CD4-positive, alpha-beta T cell (primary cell): Measurements from ENCODE around the gene GFY. TPM values are rescaled to one million over a fixed set of nuclear protein-coding genes. Genes with fewer than 3 reads are reported as not detected.

Experiments
- ATAC-seq: fragments of 200-7000 bp; cut with Tn5 transposase; one replicate; pipeline ENCODE4 v1.10.0; 2022; ENCODE audit warnings: mild to moderate bottlenecking; ENCODE audit not compliant: poor library complexity
- CTCF ChIA-PET: fragments of 350-600 bp; sonication (Branson Sonifier 250); formaldehyde crosslinking; loops from one replicate; lab custom pipeline; 2021; ENCODE audit warnings: antibody characterized with exemption, inconsistent platforms; lab: Charles Lee
- POLR2A ChIA-PET: fragments of 350-600 bp; sonication (Branson Sonifier 250); formaldehyde crosslinking; loops from one replicate; lab custom pipeline; 2021; ENCODE audit warnings: antibody characterized with exemption, inconsistent platforms; lab: Charles Lee
- DNase-seq, 14 experiments: peaks; one replicate each; pipeline ENCODE4 v3.0.0-alpha.2; 2013 to 2020; ENCODE audit warnings: mixed read lengths in 2 of 14
- H3K27ac ChIP-seq, 2 donors: one replicate each; pipeline versions ENCODE4 v1.5.1 to v1.7.0; 2013; ENCODE audit warnings: low read length in 2 of 2, low read depth in 1 of 2, mild to moderate bottlenecking in 1 of 2
- H3K27me3 ChIP-seq, 2 experiments: 1 replicate in 1 of 2; 2 replicates in 1 of 2; pipeline versions ENCODE4 v1.6.1 to v1.7.0; 2013; ENCODE audit warnings: low read length in 2 of 2, control low read depth in 1 of 2, mild to moderate bottlenecking in 1 of 2, moderate library complexity in 1 of 2; ENCODE audit not compliant: insufficient read depth in 2 of 2, control insufficient read depth in 1 of 2
- H3K36me3 ChIP-seq: one replicate; pipeline ENCODE4 v1.6.1; 2013; ENCODE audit warnings: low read length, control low read depth; ENCODE audit not compliant: insufficient read depth
- H3K4me1 ChIP-seq: one replicate; pipeline ENCODE4 v1.6.1; 2013; ENCODE audit warnings: low read length, control low read depth; ENCODE audit not compliant: insufficient read depth
- H3K4me3 ChIP-seq: one replicate; pipeline ENCODE4 v1.5.1; 2013; ENCODE audit warnings: mild to moderate bottlenecking, low read length, moderate library complexity
- H3K9me3 ChIP-seq, 2 experiments: 1 replicate in 1 of 2; 2 replicates in 1 of 2; pipeline versions ENCODE4 v1.6.1 to v1.7.0; 2013; ENCODE audit warnings: low read length in 2 of 2, mild to moderate bottlenecking in 2 of 2, control low read depth in 1 of 2, moderate library complexity in 1 of 2; ENCODE audit not compliant: control insufficient read depth in 1 of 2, insufficient read depth in 1 of 2
- H3K27ac Mint-ChIP-seq: one replicate; pipeline ENCODE4 v1.8.0; 2020; ENCODE audit warnings: mixed read lengths
- H3K27me3 Mint-ChIP-seq: one replicate; pipeline ENCODE4 v1.8.0; 2021; ENCODE audit warnings: mixed read lengths
- H3K36me3 Mint-ChIP-seq: one replicate; pipeline ENCODE4 v1.8.0; 2021; ENCODE audit warnings: low read depth, mixed read lengths
- H3K4me1 Mint-ChIP-seq: one replicate; pipeline ENCODE4 v1.8.0; 2021; ENCODE audit warnings: low read depth, mixed read lengths
- H3K4me3 Mint-ChIP-seq: one replicate; pipeline ENCODE4 v1.8.0; 2020; ENCODE audit warnings: mild to moderate bottlenecking, mixed read lengths
- H3K9me3 Mint-ChIP-seq: one replicate; pipeline ENCODE4 v1.8.0; 2020; ENCODE audit warnings: mixed read lengths
- CTCF ChIP-seq: fragments of 200-600 bp; IDR thresholded peaks from one replicate; pipeline ENCODE4 v1.8.0; 2022; ENCODE audit warnings: antibody characterized with exemption, mild to moderate bottlenecking
- intact Hi-C, 2 experiments: fragments of 100-400 bp; cut with DNase I in 1 of 2; cut with micrococcal nuclease in 1 of 2; formaldehyde crosslinking; loops; one replicate each; pipeline versions ENCODE4 v1.15.1 to v1.9.0; 2023 to 2025; cut with DNase I, micrococcal nuclease
- total RNA-seq, 174 experiments: library from RNA in 2 of 174; stranded (reverse) in 2 of 174; gene quantifications; one replicate each; pipeline ENCODE4 v1.2.3 and lab custom pipeline; 2021 to 2026

Gene GFY
- total RNA-seq, 2 experiments from 2014 or later = not detected

- DNase-seq (peak in 3 of 14 experiments; percentile 51 to 64 (median 55)), ATAC-seq (peak; percentile 0)
- ChIA-PET CTCF (interaction anchor here (1.2 to 3.8 kb wide), 4 partner anchors 17 to 116 kb away, joined by 5 to 24 read pairs (median 6); partner anchors contain the start of gene FLT3LG), POLR2A (interaction anchor here (0.6 to 5.7 kb wide), 20 partner anchors 12 to 228 kb away, joined by 3 to 120 read pairs (median 4); partner anchors contain the start of genes FLT3LG, KASH5, PRMT1 and RPL13A)
- H3K4me1 ChIP-seq = peaks cover 70% of the 10 kb centered on the region
- Mint-ChIP-seq H3K4me3 (peak overlapping the region; percentile 93), H3K27me3 (no peaks in the 10 kb centered on the region), H3K36me3 (peaks cover 53% of the 10 kb centered on the region), H3K9me3 (no peaks in the 10 kb centered on the region), H3K4me1 (peaks cover 49% of the 10 kb centered on the region), H3K27ac (peak overlapping the region; percentile 98)
- TF ChIP-seq CTCF = no peak
- peak overlapping the region; percentile 71 for H3K4me3 ChIP-seq
- peak overlapping the region; percentile 93 to 97 for H3K27ac ChIP-seq
- no peaks in the 10 kb centered on the region for H3K9me3 ChIP-seq
- intact Hi-C loops = loop anchor here (1.0 to 2.0 kb wide), 6 partner anchors 15 to 43 kb away; partner anchors contain the start of genes RPS11 (in 2 of the 2), FLT3LG (in 1 of the 2) and RPL13A (in 1 of the 2)
- peaks cover 22% of the 10 kb centered on the region for H3K36me3 ChIP-seq
- H3K27me3 ChIP-seq = no peaks in the 10 kb centered on the region
Observed at GRCh38 chr19:49453757-49454240, 28.6 kb downstream of the GFY start.

- H3K9me3 ChIP-seq = no peaks in the 10 kb centered on the region
- intact Hi-C loops = no loop called here
- H3K27me3 Mint-ChIP-seq = no peaks in the 10 kb centered on the region
- H3K27ac ChIP-seq = no peak overlapping the region
- peaks cover 40% of the 10 kb centered on the region for H3K4me1 Mint-ChIP-seq
- peaks cover 60% of the 10 kb centered on the region for H3K4me1 ChIP-seq
- CTCF ChIA-PET = interaction anchor here (1.0 to 1.5 kb wide), 2 partner anchors 15 to 18 kb away, joined by 3 to 4 read pairs; partner anchors contain the start of gene FLT3LG
- POLR2A ChIA-PET = interaction anchor here (5.7 kb wide), 1 partner anchor 15 kb away, joined by 120 read pairs; the partner anchor contains the start of gene FLT3LG
- H3K36me3 Mint-ChIP-seq = peaks cover 54% of the 10 kb centered on the region
- no peaks in the 10 kb centered on the region for H3K27me3 ChIP-seq
- H3K36me3 ChIP-seq = peaks cover 28% of the 10 kb centered on the region
- peak overlapping the region; percentile 38 for H3K4me3 Mint-ChIP-seq
- peak overlapping the region; percentile 69 for H3K27ac Mint-ChIP-seq
- no peaks in the 10 kb centered on the region for H3K9me3 Mint-ChIP-seq
- no peak for TF ChIP-seq CTCF
- DNase-seq = no peak
- H3K4me3 ChIP-seq = no peak overlapping the region
- ATAC-seq = no peak
Observed at GRCh38 chr19:49455773-49456172, 30.6 kb downstream of the GFY start.

GRCh38 chr19:49456326-49456725 is 31.1 kb downstream of the GFY start:
- H3K36me3 ChIP-seq = peaks cover 30% of the 10 kb centered on the region
- ATAC-seq (no peak), DNase-seq (no peak)
- Mint-ChIP-seq H3K36me3 (peaks cover 52% of the 10 kb centered on the region), H3K9me3 (no peaks in the 10 kb centered on the region), H3K4me1 (peaks cover 37% of the 10 kb centered on the region), H3K4me3 (peak overlapping the region; percentile 38), H3K27me3 (no peaks in the 10 kb centered on the region), H3K27ac (peak overlapping the region; percentile 69)
- no peak overlapping the region for H3K4me3 ChIP-seq
- H3K27me3 ChIP-seq = no peaks in the 10 kb centered on the region
- intact Hi-C loops = no loop called here
- peaks cover 56% of the 10 kb centered on the region for H3K4me1 ChIP-seq
- H3K27ac ChIP-seq = no peak overlapping the region
- POLR2A ChIA-PET = no interaction called here
- no peak for TF ChIP-seq CTCF
- CTCF ChIA-PET = interaction anchor here (1.0 to 2.3 kb wide), 3 partner anchors 14 to 17 kb away, joined by 3 to 10 read pairs (median 4); partner anchors contain the start of gene FLT3LG
- H3K9me3 ChIP-seq = no peaks in the 10 kb centered on the region
